KOPT-K1 (cell line): ENCODE results near the gene ATP5PO.

ENCODE experiments used
- H3K27ac ChIP-seq: fragments of 200-600 bp; sonication (generic); 2 replicates; pipeline ENCODE4 v1.5.1; 2016; ENCODE audit warnings: antibody characterized with exemption, mild to moderate bottlenecking, low read depth, low read length; ENCODE audit not compliant: poor library complexity, severe bottlenecking
- H3K36me3 ChIP-seq: fragments of 200-600 bp; sonication (generic); 2 replicates; pipeline ENCODE4 v1.5.1; 2017; ENCODE audit warnings: antibody characterized with exemption, mild to moderate bottlenecking, low read length, moderate library complexity; ENCODE audit not compliant: insufficient read depth
- H3K9me3 ChIP-seq: fragments of 200-600 bp; sonication (generic); 2 replicates; pipeline ENCODE4 v1.5.1; 2017; ENCODE audit warnings: antibody characterized with exemption, low read length, mild to moderate bottlenecking; ENCODE audit not compliant: insufficient read depth, poor library complexity, severe bottlenecking

ATP5PO gene

GRCh38 chr21:33915368-33916199, at the start of gene ATP5PO:
Gene ATP5PO (minus strand): TSS chr21:33915804. CDS start chr21:33915763, 41 bp downstream.
- H3K36me3 ChIP-seq, result peaks cover 38% of the 10 kb centered on the region
- peak within 1 kb of the TSS; percentile 84 for H3K27ac ChIP-seq
- no peaks in the 10 kb centered on the region for H3K9me3 ChIP-seq

GRCh38 chr21:33964706-33965325, 49.2 kb upstream of the ATP5PO start:
- Histone ChIP-seq H3K27ac (no peak overlapping the region), H3K9me3 (peaks cover 10% of the 10 kb centered on the region), H3K36me3 (peaks cover 38% of the 10 kb centered on the region; the same call in 1 of the 2 replicates)

- no peak overlapping the region for H3K27ac ChIP-seq
- peaks cover 37% of the 10 kb centered on the region; the same call in 1 of the 2 replicates for H3K36me3 ChIP-seq
Observed at GRCh38 chr21:33963848-33964555, 48.4 kb upstream of the ATP5PO start.

GRCh38 chr21:33962290-33962689, 46.7 kb upstream of the ATP5PO start:
- H3K9me3 ChIP-seq, result peaks cover 34% of the 10 kb centered on the region
- H3K36me3 ChIP-seq, result peaks cover 38% of the 10 kb centered on the region; the same call in 1 of the 2 replicates
- no peak overlapping the region for H3K27ac ChIP-seq

More at GRCh38 chr21:33963848-33964555, 48.4 kb upstream of the ATP5PO start:
- H3K9me3 ChIP-seq, result peaks cover 18% of the 10 kb centered on the region

GRCh38 chr21:33961061-33961460, 45.5 kb upstream of the ATP5PO start:
- H3K36me3 ChIP-seq, result peaks cover 35% of the 10 kb centered on the region; the same call in 1 of the 2 replicates
- peaks cover 41% of the 10 kb centered on the region for H3K9me3 ChIP-seq
- H3K27ac ChIP-seq, result no peak overlapping the region

- peaks cover 35% of the 10 kb centered on the region; the same call in 1 of the 2 replicates for H3K36me3 ChIP-seq
- H3K27ac ChIP-seq, result no peak overlapping the region
- H3K9me3 ChIP-seq, result peaks cover 41% of the 10 kb centered on the region
Observed at GRCh38 chr21:33959680-33960079, 44.1 kb upstream of the ATP5PO start.

- Histone ChIP-seq H3K27ac (no peak overlapping the region), H3K36me3 (peaks cover 40% of the 10 kb centered on the region), H3K9me3 (peaks cover 46% of the 10 kb centered on the region)
Observed at GRCh38 chr21:33954395-33954794, 38.8 kb upstream of the ATP5PO start.

GRCh38 chr21:33951276-33952178, 35.9 kb upstream of the ATP5PO start:
- Histone ChIP-seq H3K36me3 (peaks cover 29% of the 10 kb centered on the region), H3K27ac (peak overlapping the region; percentile 53), H3K9me3 (peaks cover 20% of the 10 kb centered on the region)

- H3K9me3 ChIP-seq, result peaks cover 20% of the 10 kb centered on the region
- peak overlapping the region; percentile 98 for H3K27ac ChIP-seq
- peaks cover 29% of the 10 kb centered on the region for H3K36me3 ChIP-seq
Observed at GRCh38 chr21:33950431-33951079, 35.0 kb upstream of the ATP5PO start.

- Histone ChIP-seq H3K9me3 (peaks cover 23% of the 10 kb centered on the region), H3K36me3 (peaks cover 33% of the 10 kb centered on the region), H3K27ac (peak overlapping the region; percentile 98)
Observed at GRCh38 chr21:33949516-33950430, 34.2 kb upstream of the ATP5PO start.

GRCh38 chr21:33948951-33949444, 33.4 kb upstream of the ATP5PO start:
- peak overlapping the region; percentile 98 for H3K27ac ChIP-seq
- H3K36me3 ChIP-seq, result peaks cover 35% of the 10 kb centered on the region
- peaks cover 26% of the 10 kb centered on the region for H3K9me3 ChIP-seq

GRCh38 chr21:33948096-33948950, 32.7 kb upstream of the ATP5PO start:
- Histone ChIP-seq H3K9me3 (peaks cover 29% of the 10 kb centered on the region), H3K36me3 (peaks cover 41% of the 10 kb centered on the region), H3K27ac (peak overlapping the region; percentile 98)
